HG02943 (cell line): ENCODE results near the gene TMEM120A.

Experiments
- ATAC-seq: cut with Tn5 transposase; IDR thresholded peaks from one replicate; pipeline ENCODE4 v1.9.1; 2021; ENCODE audit warnings: mild to moderate bottlenecking, low read depth, moderate library complexity; ENCODE audit not compliant: unreplicated experiment

TMEM120A gene

DNA sequence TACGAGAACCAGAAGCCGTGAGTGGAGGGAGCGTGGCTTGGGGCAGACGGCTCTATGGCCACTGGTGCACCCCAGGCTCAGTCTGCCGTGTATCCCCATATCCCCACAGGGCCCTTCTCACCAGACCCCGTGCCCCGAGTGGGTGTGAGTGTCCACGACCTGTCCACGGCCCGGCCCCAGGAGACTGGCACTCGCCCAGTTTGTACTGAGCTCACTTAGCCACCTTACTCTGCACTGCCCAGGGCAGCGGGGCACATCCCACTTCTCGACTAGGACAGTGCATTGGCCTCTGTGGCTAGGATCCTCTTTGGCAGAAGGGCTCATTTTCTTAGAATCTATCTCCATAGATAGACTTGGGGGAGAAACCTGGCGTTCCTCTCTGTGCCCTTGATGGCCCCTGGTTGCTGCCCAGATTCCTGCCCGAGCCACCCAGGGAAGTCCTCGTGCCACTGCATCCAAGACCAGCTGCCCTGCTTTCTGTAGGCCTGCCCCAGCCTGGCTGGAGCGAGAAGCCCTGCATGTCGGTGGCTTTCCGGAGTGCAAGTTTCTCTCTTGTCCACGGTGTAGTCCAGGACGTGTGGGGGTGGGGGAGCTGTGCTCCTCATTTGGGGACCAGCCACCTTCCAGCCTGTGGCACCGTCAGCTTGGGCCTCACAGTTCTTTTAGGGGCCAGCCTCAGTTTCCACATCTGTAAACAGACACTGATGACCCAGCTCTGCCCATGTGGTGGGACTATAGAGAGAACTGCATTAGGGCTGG lies 11.9 kb downstream of the TMEM120A start:
- ATAC-seq, result no peak

DNA sequence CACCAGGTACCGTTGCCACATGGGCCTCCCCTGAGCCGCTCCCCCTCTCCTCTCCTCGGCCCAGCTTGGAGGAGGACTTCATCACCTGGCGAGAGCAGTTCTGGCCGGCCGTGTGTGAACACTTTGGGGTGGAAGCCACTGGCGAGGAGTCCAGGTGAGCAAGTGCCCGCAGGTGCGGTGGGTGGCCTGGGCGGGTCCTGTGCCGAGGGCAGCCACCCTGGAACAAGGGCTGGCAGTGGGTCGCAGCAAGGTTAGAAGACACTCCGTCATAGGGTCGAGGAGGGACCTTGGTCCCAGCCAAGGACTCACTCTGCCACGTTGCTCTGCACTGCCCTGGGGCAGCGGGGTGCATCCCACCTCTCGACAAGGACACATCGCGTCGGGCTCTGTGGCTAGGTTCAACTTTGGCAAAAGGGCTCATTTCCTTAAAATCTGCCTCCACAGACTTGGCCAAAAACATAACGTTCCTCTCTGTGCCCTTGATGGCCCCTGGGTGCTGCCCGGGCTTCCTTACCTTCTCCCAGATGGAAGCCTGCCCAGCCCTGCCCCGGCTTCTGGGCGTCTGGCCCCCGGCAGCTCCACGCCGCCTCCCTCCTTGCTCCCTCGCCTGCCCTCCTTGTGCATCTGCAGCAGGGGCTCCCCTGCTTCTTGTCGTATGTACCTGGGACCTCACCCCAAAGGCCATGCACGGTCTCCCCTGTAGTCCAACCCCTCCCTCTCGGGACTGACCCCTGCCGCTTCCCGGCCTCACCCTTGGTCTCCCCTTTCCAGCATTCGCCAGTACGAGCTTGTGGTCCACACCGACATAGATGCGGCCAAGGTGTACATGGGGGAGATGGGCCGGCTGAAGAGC lies 12.7 kb downstream of the TMEM120A start:
- ATAC-seq, result no peak

- no peak for ATAC-seq
These were observed 13.3 kb downstream of the TMEM120A start for GRCh38 chr7:75981203-75981452.

GRCh38 chr7:75980430-75981202 lies 13.8 kb downstream of the TMEM120A start:
- ATAC-seq, result no peak

DNA sequence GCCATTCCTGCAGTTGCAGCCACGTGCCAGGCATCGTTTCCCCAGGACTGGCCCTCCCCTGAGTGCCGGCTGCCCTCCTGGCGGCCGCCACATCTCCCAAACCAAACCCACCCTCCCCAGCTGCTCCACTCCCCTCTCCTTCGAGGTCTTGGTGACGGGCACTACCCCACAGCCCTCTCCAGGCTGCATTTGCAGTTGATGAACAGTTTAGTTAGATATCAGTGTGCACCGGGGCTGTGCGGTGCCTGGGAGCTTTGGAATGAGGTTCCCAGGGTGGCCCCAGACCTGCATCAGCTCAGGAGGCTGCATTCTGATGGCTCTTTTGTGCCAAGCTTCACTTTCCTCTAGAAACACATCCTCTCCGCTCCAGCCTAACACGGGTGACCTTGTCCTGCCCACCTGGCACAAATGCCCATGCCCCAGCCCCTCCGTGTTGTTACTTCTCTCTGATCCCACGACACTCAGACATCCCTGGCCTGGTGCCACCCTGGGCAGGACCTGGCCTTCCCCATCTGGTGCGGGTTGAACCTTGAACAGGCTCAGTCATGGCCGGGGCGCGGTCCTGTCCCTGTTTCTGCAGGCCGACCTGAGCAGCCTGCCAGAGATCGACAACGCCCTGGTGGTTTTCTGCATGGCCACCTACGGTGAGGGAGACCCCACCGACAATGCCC lies 14.5 kb downstream of the TMEM120A start:
- ATAC-seq, result no peak

- no peak for ATAC-seq
These were observed 16.7 kb downstream of the TMEM120A start for GRCh38 chr7:75977743-75978142.

DNA sequence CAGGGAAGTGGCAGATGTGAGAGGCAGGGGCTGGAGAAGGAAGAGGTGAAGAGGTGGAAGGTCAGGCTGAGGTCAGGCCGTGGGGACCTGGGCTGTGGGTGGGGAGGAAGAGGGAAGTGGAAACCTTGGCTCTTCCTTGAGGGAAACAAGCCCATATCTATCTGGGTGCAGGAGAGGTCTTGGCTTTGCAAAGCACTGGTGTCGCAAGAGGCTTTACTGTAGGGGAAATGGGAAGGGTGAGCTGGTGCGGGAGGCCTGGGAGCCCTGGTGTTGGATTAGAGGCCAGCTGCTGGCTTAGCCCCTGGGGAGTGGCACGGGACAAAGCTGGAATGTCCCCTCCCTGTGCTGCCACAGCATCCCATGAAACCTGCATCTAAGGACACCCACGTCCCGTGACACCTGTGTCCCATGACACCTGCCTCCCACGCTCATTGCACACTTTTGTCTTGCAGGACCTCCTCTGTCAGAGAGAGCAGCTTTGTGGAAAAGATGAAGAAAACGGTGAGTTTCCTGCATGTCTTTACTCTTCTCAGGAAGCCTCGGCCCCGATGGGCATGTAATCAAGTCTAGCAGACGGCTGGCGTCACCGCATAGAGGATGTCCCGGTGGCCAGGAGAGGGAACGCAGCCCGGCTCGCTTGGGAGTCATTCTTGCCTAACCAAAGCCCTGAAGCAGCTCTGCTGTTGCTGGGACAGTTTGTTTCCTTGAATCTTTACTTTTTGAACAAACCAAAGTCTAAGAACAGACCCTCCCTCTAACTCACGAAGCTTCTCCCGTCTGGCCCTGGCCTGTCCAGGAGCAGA lies 22.2 kb downstream of the TMEM120A start:
- ATAC-seq, result no peak

DNA sequence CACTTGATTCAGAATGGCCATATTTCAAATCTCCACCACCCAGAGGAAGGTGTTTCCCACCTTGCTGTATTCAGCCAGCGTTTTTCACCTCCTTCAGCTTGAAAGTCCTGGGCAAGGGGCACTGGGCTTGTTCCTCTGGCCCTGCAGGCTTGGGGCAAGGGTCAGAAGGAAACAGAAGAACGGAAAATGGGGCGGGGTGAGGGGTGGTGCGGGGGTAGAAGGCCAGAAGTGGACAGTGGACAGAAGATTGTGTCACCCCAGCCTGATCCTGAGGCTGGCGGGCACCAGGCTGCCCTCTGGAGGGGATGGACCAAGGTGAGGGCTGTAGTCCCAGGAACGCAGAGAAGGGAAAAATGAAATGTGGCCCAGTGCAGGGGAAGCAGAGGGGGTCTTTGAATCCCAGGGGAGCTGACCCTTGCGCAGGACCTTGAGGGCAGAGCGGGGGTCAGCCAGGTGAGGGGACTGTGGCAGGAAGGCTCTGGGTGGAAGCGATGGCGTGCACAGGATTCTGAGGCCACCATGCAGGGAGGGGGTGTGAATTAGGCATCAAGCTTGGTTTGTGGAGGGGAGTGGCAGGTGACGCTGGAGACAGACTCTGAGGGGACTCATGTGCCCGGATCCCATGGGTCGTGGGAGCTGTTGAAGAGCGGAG lies 23.0 kb downstream of the TMEM120A start:
- no peak for ATAC-seq

GRCh38 chr7:75969704-75970498 lies 24.5 kb downstream of the TMEM120A start:
- no peak for ATAC-seq

- ATAC-seq, result no peak
These were observed 25.2 kb downstream of the TMEM120A start for GRCh38 chr7:75969182-75969581.

DNA sequence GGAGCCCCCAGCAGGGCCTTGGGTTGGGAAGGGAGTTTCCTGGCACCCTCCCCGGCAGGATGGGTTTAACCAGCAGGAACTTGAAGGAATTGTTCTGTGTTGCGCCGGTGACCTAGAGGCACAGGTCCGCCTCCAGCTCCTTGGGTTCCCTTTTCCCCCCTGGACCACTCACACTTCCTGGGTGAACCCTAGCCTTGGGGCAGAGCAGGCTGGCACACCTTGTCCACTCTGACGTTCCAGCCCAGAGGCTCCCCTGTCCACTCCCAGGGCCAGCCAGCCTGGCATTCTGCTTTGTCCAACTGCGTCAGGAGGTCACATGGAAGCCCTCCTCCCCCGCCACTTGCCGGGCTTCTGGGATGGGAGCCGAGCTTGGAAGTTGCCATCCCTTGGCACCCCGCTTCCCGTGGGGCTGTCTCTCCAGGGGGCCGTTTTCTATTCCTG lies 25.8 kb downstream of the TMEM120A start:
- no peak for ATAC-seq

GRCh38 chr7:75968012-75968411 lies 26.4 kb downstream of the TMEM120A start:
- no peak for ATAC-seq

DNA sequence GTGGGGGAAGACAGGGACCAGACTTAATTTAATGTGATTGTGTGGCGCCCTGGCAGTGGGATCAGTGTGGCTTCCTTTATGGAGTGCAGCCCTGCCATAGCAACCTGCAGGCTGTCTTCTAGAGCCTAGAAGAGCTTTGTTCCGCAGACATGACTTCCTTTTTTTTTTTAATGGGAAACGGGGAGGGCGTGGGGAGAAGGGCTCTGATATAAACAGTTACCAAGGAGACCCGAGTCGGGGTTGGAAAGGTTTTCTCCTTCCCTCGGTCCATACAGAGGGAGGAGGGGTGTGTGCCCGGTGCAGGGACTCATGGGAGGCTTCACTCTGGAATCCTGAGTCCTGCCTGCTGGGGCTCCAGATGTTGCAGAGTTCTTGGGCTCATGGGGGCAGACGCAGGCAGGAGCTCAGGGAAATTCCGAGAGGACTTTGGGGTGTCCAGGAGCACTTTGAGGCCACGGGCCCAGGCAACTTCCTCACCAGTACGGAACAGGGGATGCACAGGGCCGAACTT lies 26.9 kb downstream of the TMEM120A start:
- ATAC-seq, result no peak

DNA sequence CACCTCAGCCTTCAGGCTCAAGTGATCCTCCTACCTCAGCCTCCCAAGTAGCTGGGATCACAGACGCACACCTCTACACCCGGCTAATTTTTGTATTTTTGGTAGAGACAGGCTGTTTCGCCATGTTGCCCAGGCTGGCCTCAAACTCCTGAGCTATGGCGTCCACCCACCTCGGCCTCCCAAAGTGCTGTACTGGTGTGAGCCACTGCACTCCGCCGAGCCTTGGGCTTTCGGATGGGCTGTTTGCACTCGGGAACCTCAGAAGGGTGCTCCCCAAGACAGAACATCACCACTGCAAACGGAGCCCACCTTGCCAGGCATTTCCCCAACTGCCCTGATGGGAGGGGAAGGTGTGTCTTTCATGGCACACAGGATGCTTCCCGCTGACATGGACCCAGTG lies 27.3 kb downstream of the TMEM120A start:
- no peak for ATAC-seq

DNA sequence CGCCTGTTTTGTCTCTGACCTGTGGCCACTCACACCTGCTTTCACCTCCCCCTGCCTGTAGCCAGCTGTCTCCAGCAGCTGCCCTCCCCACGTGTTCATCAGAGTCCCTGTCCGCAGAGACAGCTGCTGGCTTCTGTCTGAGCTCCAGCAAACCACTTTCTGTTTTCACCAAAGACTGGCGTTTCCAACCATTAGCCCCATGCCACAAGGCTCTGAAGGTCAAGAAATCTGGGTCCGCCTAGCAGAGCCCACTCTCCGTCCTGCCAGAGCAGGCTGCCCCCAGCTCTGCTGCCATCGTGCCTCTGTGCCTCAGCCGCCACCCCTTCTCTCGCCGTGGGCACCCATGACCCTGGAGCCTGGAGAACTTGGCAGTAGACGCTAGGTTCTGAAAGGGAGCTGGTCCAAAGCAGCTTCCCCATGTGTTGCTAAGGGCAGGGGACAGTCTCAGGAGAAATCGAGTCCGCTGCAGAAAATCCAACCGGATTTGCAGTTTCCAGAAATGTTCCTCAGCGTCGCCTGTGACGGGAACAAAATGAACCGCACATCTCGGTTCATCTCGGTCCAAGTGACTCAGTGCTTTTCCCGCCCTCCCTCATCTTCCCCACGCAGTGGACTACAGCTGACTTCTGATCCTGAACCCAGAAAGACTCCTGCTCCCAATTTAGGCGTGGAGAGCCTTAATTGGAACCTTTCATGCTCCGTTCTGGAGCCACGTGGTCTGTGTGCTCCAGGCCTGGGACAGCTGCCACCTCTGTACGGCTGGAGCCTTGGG lies 28.0 kb downstream of the TMEM120A start:
- no peak for ATAC-seq

- ATAC-seq, result no peak
These were observed 28.8 kb downstream of the TMEM120A start for GRCh38 chr7:75965617-75966016.

- ATAC-seq, result no peak
These were observed 30.9 kb downstream of the TMEM120A start for GRCh38 chr7:75963381-75963995.
